Activated CD4-positive, alpha-beta T cell treated with anti-CD3 and anti-CD28 coated beads for 36 hours (primary cell): ENCODE data around the gene TPRA1. TPM values are rescaled to one million over a fixed set of nuclear protein-coding genes. Genes with fewer than 3 reads are reported as not detected.

Experiments
- ATAC-seq: fragments of 200-7000 bp; cut with Tn5 transposase; one replicate; pipeline ENCODE4 v1.10.0; 2021; ENCODE audit warnings: mild to moderate bottlenecking, moderate library complexity
- CTCF ChIA-PET: fragments of 350-600 bp; sonication (Branson Sonifier 250); formaldehyde crosslinking; loops from one replicate; lab custom pipeline; 2021; ENCODE audit warnings: antibody characterized with exemption; lab: Charles Lee
- POLR2A ChIA-PET: fragments of 350-600 bp; sonication (Branson Sonifier 250); formaldehyde crosslinking; loops from one replicate; lab custom pipeline; 2021; ENCODE audit warnings: antibody characterized with exemption, inconsistent platforms; lab: Charles Lee
- DNase-seq: peaks from one replicate; pipeline ENCODE4 v3.0.0-alpha.2; 2020
- H3K27ac Mint-ChIP-seq: one replicate; pipeline ENCODE4 v1.8.0; 2021; ENCODE audit warnings: mixed read lengths
- H3K27me3 Mint-ChIP-seq: one replicate; pipeline ENCODE4 v1.8.0; 2021; ENCODE audit warnings: mixed read lengths
- H3K36me3 Mint-ChIP-seq: one replicate; pipeline ENCODE4 v1.8.0; 2021; ENCODE audit warnings: low read depth, mixed read lengths
- H3K4me1 Mint-ChIP-seq: one replicate; pipeline ENCODE4 v1.8.0; 2021; ENCODE audit warnings: mixed read lengths
- H3K4me3 Mint-ChIP-seq: one replicate; pipeline ENCODE4 v1.8.0; 2021; ENCODE audit warnings: mild to moderate bottlenecking, moderate library complexity, mixed read lengths
- H3K9me3 Mint-ChIP-seq: one replicate; pipeline ENCODE4 v1.8.0; 2021; ENCODE audit warnings: low read depth, mixed read lengths
- intact Hi-C, 2 experiments: fragments of 100-400 bp; cut with DNase I in 1 of 2; cut with micrococcal nuclease in 1 of 2; formaldehyde crosslinking; loops; one replicate each; pipeline versions ENCODE4 v1.14.2 to v1.15.1; 2022 to 2024; cut with DNase I, micrococcal nuclease
- total RNA-seq, 2 experiments: library from RNA; stranded (reverse); gene quantifications; one replicate each; pipeline ENCODE4 v1.2.3, GENCODE V29; 2021

Gene TPRA1
- total RNA-seq, 2 experiments from 2014 or later = 22.5 to 24.8 TPM

GRCh38 chr3:127545711-127546457 is 44.6 kb downstream of the TPRA1 start:
- intact Hi-C loops = loop anchor here (2.0 to 10.0 kb wide), 9 partner anchors 61 to 1021 kb away; partner anchors contain the start of genes PLXNA1 (in 2 of the 2), CHCHD6 (in 1 of the 2) and CHST13 (in 1 of the 2)
- no peak for DNase-seq
- no peak for ATAC-seq
- CTCF ChIA-PET = interaction anchor here (0.8 to 3.9 kb wide), 10 partner anchors 22 to 1023 kb away, joined by 3 to 17 read pairs (median 4); no protein-coding TSS in a partner anchor
- Mint-ChIP-seq H3K4me1 (peaks cover 10% of the 10 kb centered on the region), H3K27me3 (peaks cover 2% of the 10 kb centered on the region), H3K4me3 (no peak overlapping the region), H3K9me3 (no peaks in the 10 kb centered on the region), H3K36me3 (no peaks in the 10 kb centered on the region), H3K27ac (no peak overlapping the region)
- POLR2A ChIA-PET = interaction anchor here (0.7 kb wide), 1 partner anchor 289 kb away, joined by 3 read pairs; no protein-coding TSS in a partner anchor

- intact Hi-C loops = loop anchor here (2.0 to 10.0 kb wide), 7 partner anchors 88 to 1020 kb away; partner anchors contain the start of genes CHCHD6 (in 1 of the 2), CHST13 (in 1 of the 2) and PLXNA1 (in 1 of the 2)
- no peaks in the 10 kb centered on the region for H3K9me3 Mint-ChIP-seq
- POLR2A ChIA-PET = interaction anchor here (0.7 kb wide), 1 partner anchor 289 kb away, joined by 3 read pairs; no protein-coding TSS in a partner anchor
- peaks cover 10% of the 10 kb centered on the region for H3K4me1 Mint-ChIP-seq
- no peaks in the 10 kb centered on the region for H3K36me3 Mint-ChIP-seq
- no peak for DNase-seq
- CTCF ChIA-PET = interaction anchor here (0.9 to 2.9 kb wide), 6 partner anchors 30 to 862 kb away, joined by 3 to 9 read pairs (median 4); no protein-coding TSS in a partner anchor
- no peak overlapping the region for H3K27ac Mint-ChIP-seq
- ATAC-seq = no peak
- peaks cover 2% of the 10 kb centered on the region for H3K27me3 Mint-ChIP-seq
- H3K4me3 Mint-ChIP-seq = no peak overlapping the region
Observed at GRCh38 chr3:127545216-127545615, 45.3 kb downstream of the TPRA1 start.

GRCh38 chr3:127544803-127545201 is 45.7 kb downstream of the TPRA1 start:
- Mint-ChIP-seq H3K27me3 (peaks cover 2% of the 10 kb centered on the region), H3K27ac (no peak overlapping the region), H3K36me3 (no peaks in the 10 kb centered on the region), H3K4me3 (no peak overlapping the region), H3K4me1 (peaks cover 10% of the 10 kb centered on the region), H3K9me3 (no peaks in the 10 kb centered on the region)
- intact Hi-C loops = loop anchor here (1.0 to 10.0 kb wide), 9 partner anchors 88 to 1020 kb away; partner anchors contain the start of genes CHCHD6 (in 1 of the 2), CHST13 (in 1 of the 2) and PLXNA1 (in 1 of the 2)
- ChIA-PET POLR2A (interaction anchor here (0.7 kb wide), 1 partner anchor 290 kb away, joined by 3 read pairs; no protein-coding TSS in a partner anchor), CTCF (interaction anchor here (0.6 to 2.9 kb wide), 10 partner anchors 14 to 862 kb away, joined by 3 to 9 read pairs (median 4); no protein-coding TSS in a partner anchor)
- ATAC-seq = no peak
- no peak for DNase-seq

GRCh38 chr3:127544192-127544802 is 46.2 kb downstream of the TPRA1 start:
- DNase-seq = peak; percentile 84
- no peaks in the 10 kb centered on the region for H3K36me3 Mint-ChIP-seq
- peak; percentile 69 for ATAC-seq
- ChIA-PET CTCF (interaction anchor here (0.6 to 2.9 kb wide), 13 partner anchors 14 to 861 kb away, joined by 3 to 9 read pairs (median 3); no protein-coding TSS in a partner anchor), POLR2A (interaction anchor here (0.6 kb wide), 1 partner anchor 310 kb away, joined by 3 read pairs; no protein-coding TSS in a partner anchor)
- H3K4me1 Mint-ChIP-seq = peaks cover 10% of the 10 kb centered on the region
- intact Hi-C loops = loop anchor here (1.0 to 10.0 kb wide), 8 partner anchors 87 to 1019 kb away; partner anchors contain the start of genes CHCHD6 (in 1 of the 2), CHST13 (in 1 of the 2) and PLXNA1 (in 1 of the 2)
- H3K4me3 Mint-ChIP-seq = no peak overlapping the region
- H3K9me3 Mint-ChIP-seq = no peaks in the 10 kb centered on the region
- no peaks in the 10 kb centered on the region for H3K27me3 Mint-ChIP-seq
- no peak overlapping the region for H3K27ac Mint-ChIP-seq

GRCh38 chr3:127543441-127543840 is 47.1 kb downstream of the TPRA1 start:
- intact Hi-C loops = loop anchor here (1.0 to 10.0 kb wide), 7 partner anchors 86 to 1019 kb away; partner anchors contain the start of genes CHCHD6 (in 1 of the 2), CHST13 (in 1 of the 2) and PLXNA1 (in 1 of the 2)
- ChIA-PET CTCF (interaction anchor here (0.7 to 1.5 kb wide), 6 partner anchors 8 to 189 kb away, joined by 3 to 4 read pairs (median 3); no protein-coding TSS in a partner anchor), POLR2A (no interaction called here)
- Mint-ChIP-seq H3K36me3 (no peaks in the 10 kb centered on the region), H3K4me3 (no peak overlapping the region), H3K27ac (no peak overlapping the region), H3K9me3 (no peaks in the 10 kb centered on the region), H3K4me1 (peaks cover 10% of the 10 kb centered on the region), H3K27me3 (no peaks in the 10 kb centered on the region)
- ATAC-seq = no peak
- no peak for DNase-seq

GRCh38 chr3:127542441-127542952 is 48.0 kb downstream of the TPRA1 start:
- H3K4me3 Mint-ChIP-seq = no peak overlapping the region
- ChIA-PET POLR2A (interaction anchor here (0.5 kb wide), 1 partner anchor 53 kb away, joined by 3 read pairs; no protein-coding TSS in a partner anchor), CTCF (interaction anchor here (1.5 kb wide), 1 partner anchor 41 kb away, joined by 4 read pairs; no protein-coding TSS in a partner anchor)
- intact Hi-C loops = loop anchor here (5.0 to 10.0 kb wide), 6 partner anchors 85 to 1018 kb away; partner anchors contain the start of genes CHCHD6 (in 1 of the 2), CHST13 (in 1 of the 2) and PLXNA1 (in 1 of the 2)
- H3K36me3 Mint-ChIP-seq = no peaks in the 10 kb centered on the region
- DNase-seq (no peak), ATAC-seq (no peak)
- H3K9me3 Mint-ChIP-seq = no peaks in the 10 kb centered on the region
- no peak overlapping the region for H3K27ac Mint-ChIP-seq
- H3K4me1 Mint-ChIP-seq = peaks cover 6% of the 10 kb centered on the region
- H3K27me3 Mint-ChIP-seq = no peaks in the 10 kb centered on the region

GRCh38 chr3:127541320-127541719 is 49.2 kb downstream of the TPRA1 start:
- ATAC-seq (no peak), DNase-seq (no peak)
- H3K4me1 Mint-ChIP-seq = peaks cover 4% of the 10 kb centered on the region
- no peak overlapping the region for H3K27ac Mint-ChIP-seq
- H3K36me3 Mint-ChIP-seq = no peaks in the 10 kb centered on the region
- ChIA-PET POLR2A (no interaction called here), CTCF (no interaction called here)
- intact Hi-C loops = loop anchor here (5.0 to 10.0 kb wide), 6 partner anchors 84 to 1017 kb away; partner anchors contain the start of genes CHCHD6 (in 1 of the 2), CHST13 (in 1 of the 2) and PLXNA1 (in 1 of the 2)
- no peak overlapping the region for H3K4me3 Mint-ChIP-seq
- H3K9me3 Mint-ChIP-seq = no peaks in the 10 kb centered on the region
- H3K27me3 Mint-ChIP-seq = peaks cover 2% of the 10 kb centered on the region

GRCh38 chr3:127539366-127540060 is 51.0 kb downstream of the TPRA1 start:
- DNase-seq = no peak
- ChIA-PET CTCF (interaction anchor here (0.7 kb wide), 1 partner anchor 36 kb away, joined by 3 read pairs; no protein-coding TSS in a partner anchor), POLR2A (no interaction called here)
- no peak for ATAC-seq
- intact Hi-C loops = loop anchor here (5.0 to 10.0 kb wide), 6 partner anchors 82 to 1015 kb away; partner anchors contain the start of genes CHCHD6 (in 1 of the 2), CHST13 (in 1 of the 2) and PLXNA1 (in 1 of the 2)
- no peak overlapping the region for H3K27ac Mint-ChIP-seq
- H3K27me3 Mint-ChIP-seq = peaks cover 2% of the 10 kb centered on the region
- no peaks in the 10 kb centered on the region for H3K9me3 Mint-ChIP-seq
- H3K36me3 Mint-ChIP-seq = no peaks in the 10 kb centered on the region
- H3K4me1 Mint-ChIP-seq = peaks cover 4% of the 10 kb centered on the region
- no peak overlapping the region for H3K4me3 Mint-ChIP-seq

GRCh38 chr3:127538569-127538968 is 52.0 kb downstream of the TPRA1 start:
- no peak for DNase-seq
- ChIA-PET CTCF (no interaction called here), POLR2A (no interaction called here)
- Mint-ChIP-seq H3K9me3 (no peaks in the 10 kb centered on the region), H3K4me3 (no peak overlapping the region), H3K27me3 (peaks cover 2% of the 10 kb centered on the region), H3K36me3 (no peaks in the 10 kb centered on the region), H3K27ac (no peak overlapping the region), H3K4me1 (peaks cover 4% of the 10 kb centered on the region)
- ATAC-seq = no peak
- intact Hi-C loops = no loop called here
